GM23248 (cell line): ENCODE measurements around the gene OLFM1. TPM values are rescaled to one million over a fixed set of nuclear protein-coding genes. Genes with fewer than 3 reads are reported as not detected.

Experiments
- DNase-seq: peaks from one replicate; pipeline ENCODE4 v3.0.0-alpha.2; 2015
- H2AFZ ChIP-seq: fragments of 200-600 bp; sonication (generic); 2 replicates; pipeline ENCODE4 v1.6.1; 2016; ENCODE audit warnings: antibody characterized with exemption
- H3F3A ChIP-seq: fragments of 200-600 bp; sonication (generic); 2 replicates; pipeline ENCODE4 v1.6.1; 2016; ENCODE audit warnings: mild to moderate bottlenecking, antibody characterized with exemption, mixed run types; ENCODE audit not compliant: insufficient read depth
- H3K27ac ChIP-seq: fragments of 200-600 bp; sonication (generic); 2 replicates; pipeline ENCODE4 v1.5.1; 2016; ENCODE audit warnings: mild to moderate bottlenecking
- H3K27me3 ChIP-seq: fragments of 200-600 bp; sonication (generic); replicated peaks from 2 replicates; pipeline ENCODE4 v1.6.1; 2016; ENCODE audit warnings: mild to moderate bottlenecking; ENCODE audit not compliant: insufficient read depth
- H3K36me3 ChIP-seq: fragments of 200-600 bp; sonication (generic); 2 replicates; pipeline ENCODE4 v1.6.1; 2016; ENCODE audit warnings: low read depth, mild to moderate bottlenecking
- H3K4me1 ChIP-seq: fragments of 200-600 bp; sonication (generic); 2 replicates; pipeline ENCODE4 v1.6.1; 2016; ENCODE audit warnings: mild to moderate bottlenecking; ENCODE audit not compliant: insufficient read depth
- H3K4me2 ChIP-seq: fragments of 200-600 bp; sonication (generic); one replicate; pipeline ENCODE4 v1.6.1; 2016; ENCODE audit warnings: mild to moderate bottlenecking; ENCODE audit not compliant: unreplicated experiment
- H3K4me3 ChIP-seq: fragments of 200-600 bp; sonication (generic); 2 replicates; pipeline ENCODE4 v1.5.1; 2016; ENCODE audit warnings: mild to moderate bottlenecking
- H3K79me2 ChIP-seq: fragments of 200-600 bp; sonication (generic); 2 replicates; pipeline ENCODE4 v1.6.1; 2016; ENCODE audit warnings: mild to moderate bottlenecking; ENCODE audit not compliant: insufficient read depth
- H3K9ac ChIP-seq: fragments of 200-600 bp; sonication (generic); 2 replicates; pipeline ENCODE4 v1.6.1; 2016; ENCODE audit warnings: mild to moderate bottlenecking
- H3K9me2 ChIP-seq: fragments of 200-600 bp; sonication (generic); 2 replicates; pipeline ENCODE4 v1.6.1; 2016; ENCODE audit warnings: mixed run types, mild to moderate bottlenecking, moderate library complexity; ENCODE audit not compliant: insufficient read depth
- H3K9me3 ChIP-seq: fragments of 200-600 bp; sonication (generic); one replicate; pipeline ENCODE4 v1.6.1; 2017; ENCODE audit warnings: low read depth
- H4K20me1 ChIP-seq: fragments of 200-600 bp; sonication (generic); 2 replicates; pipeline ENCODE4 v1.6.0; 2016; ENCODE audit not compliant: insufficient read depth
- EZH2 ChIP-seq: fragments of 200-600 bp; sonication (generic); IDR thresholded peaks from 2 replicates; pipeline ENCODE4 v1.6.1; 2018; ENCODE audit warnings: antibody characterized with exemption, mild to moderate bottlenecking; ENCODE audit not compliant: insufficient read depth, poor library complexity, severe bottlenecking
- EZH2phosphoT487 ChIP-seq: fragments of 200-600 bp; sonication (generic); IDR thresholded peaks from 2 replicates; pipeline ENCODE4 v1.6.1; 2018; ENCODE audit warnings: antibody characterized with exemption, moderate library complexity, mild to moderate bottlenecking, low read depth; ENCODE audit not compliant: insufficient read depth
- WGBS, 2 experiments: methylation state at CpG; one replicate each; pipeline ENCODE4 v1.1.6; 2015 to 2017; ENCODE audit warnings: low lambda C conversion rate in 2 of 2, low coverage in 1 of 2; ENCODE audit errors: missing lambda C conversion rate in 2 of 2; 5-methylcytosine and 5-hydroxymethylcytosine counted together
- in situ Hi-C: fragments of 300-500 bp; cut with MboI; formaldehyde crosslinking; loops from 2 replicates; pipeline ENCODE4 v1.15.0; 2020
- polyA plus RNA-seq: library from polyadenylated mRNA; unstranded; fragments of >200 nt; fragmentation: Nextera tagmentation; extraction: Ambion mirVana; gene quantifications from 2 replicates; pipeline ENCODE4 v1.2.1, GENCODE V29; 2016
- total RNA-seq: library from RNA; depleted of rRNA; stranded (reverse); fragments of >200 nt; shearing (Covaris generic); gene quantifications from 2 replicates; pipeline ENCODE4 v1.2.3, GENCODE V29; 2014

OLFM1 gene
- total and polyA plus RNA-seq, 2 experiments from 2014 or later, result 17.0 to 31.4 TPM

DNA sequence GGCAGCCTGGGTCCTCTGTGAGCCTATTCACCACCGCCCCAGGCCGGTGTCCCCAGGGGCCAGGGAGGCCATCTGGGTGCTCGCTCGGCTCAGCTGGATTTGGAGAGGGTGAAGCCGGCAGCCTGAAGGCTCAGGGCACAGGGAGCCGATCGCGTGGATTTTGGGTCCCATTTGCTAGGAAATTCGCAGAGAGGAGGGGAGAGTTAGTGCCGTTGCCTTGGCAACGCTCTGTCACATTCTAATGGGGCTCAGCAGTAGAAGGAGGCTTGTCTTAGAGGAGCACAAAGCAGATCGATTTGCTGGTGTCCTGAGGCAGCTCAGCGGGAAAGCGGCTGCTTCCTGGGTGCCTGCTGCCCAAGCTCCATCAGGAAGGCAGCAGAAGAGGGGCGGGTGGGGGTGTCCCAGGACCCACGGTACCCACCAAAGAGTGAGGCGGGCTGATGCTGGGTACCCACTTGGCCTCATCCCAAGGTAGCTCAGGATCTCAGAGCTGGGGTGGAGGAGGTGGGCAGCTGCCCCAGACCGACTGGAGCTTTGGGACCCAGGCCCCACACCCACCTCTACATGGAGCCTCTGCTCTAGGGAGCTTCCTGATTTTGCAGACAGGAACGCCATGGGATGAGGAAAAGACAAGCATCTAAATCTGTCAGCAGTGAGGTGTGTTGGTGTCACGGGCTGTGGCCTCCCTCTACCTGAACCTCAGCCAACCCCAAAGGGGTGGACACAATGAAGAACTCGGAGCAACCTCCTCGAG lies 17.1 kb upstream of the OLFM1 start:
- Histone ChIP-seq H3K36me3 (no peaks in the 10 kb centered on the region), H3K4me3 (no peak overlapping the region), H3K9me2 (no peaks in the 10 kb centered on the region), H3K9me3 (no peaks in the 10 kb centered on the region), H3K27ac (no peak overlapping the region), H3K4me1 (no peaks in the 10 kb centered on the region), H3K9ac (no peak overlapping the region), H3K27me3 (peaks cover 10% of the 10 kb centered on the region), H3K4me2 (no peak overlapping the region), H4K20me1 (no peaks in the 10 kb centered on the region), H3K79me2 (no peaks in the 10 kb centered on the region), H2AFZ (no peak overlapping the region), H3F3A (no peaks in the 10 kb centered on the region)
- in situ Hi-C loops, result no loop called here
- TF ChIP-seq EZH2phosphoT487, result no peak
- TF ChIP-seq EZH2, result no peak
- 27 to 28% methylated on average over 22 of the region's 22 CpGs for WGBS, 2 experiments
- no peak for DNase-seq

DNA sequence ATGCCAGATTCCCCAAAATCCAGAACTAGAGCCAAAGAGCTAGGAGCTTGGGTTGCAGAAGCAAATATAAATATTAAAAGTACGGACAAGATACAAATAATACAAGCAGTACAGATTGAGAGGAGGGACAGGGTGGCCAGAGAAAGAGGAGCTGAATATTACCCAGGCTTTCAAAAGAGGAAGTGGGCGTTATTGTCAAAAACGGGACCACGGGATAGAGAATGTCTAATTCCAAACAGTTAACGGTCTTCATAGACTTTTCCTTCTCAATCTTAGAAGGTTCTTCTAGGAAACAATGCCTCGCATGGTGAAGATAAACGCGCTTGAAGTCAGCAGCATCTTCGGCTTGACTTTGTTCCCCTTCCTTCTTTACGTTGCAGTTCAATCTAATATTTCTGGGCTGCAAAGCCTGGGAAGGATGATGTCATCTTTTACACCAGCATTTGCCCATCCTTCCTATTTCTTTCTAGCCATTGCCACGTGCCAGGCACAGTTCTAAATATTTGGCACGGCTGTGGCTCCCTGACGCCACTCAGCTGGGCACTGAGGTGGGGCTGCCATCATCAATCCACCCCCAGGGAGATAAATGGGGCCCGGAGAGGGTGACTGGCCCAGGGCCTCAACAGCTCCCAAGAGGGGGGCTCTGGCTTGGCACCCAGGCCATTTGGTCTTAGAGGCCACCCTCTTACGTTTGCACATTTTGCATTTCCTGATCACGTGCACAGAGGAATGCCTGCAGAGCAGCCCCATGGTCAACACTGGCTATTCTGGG lies 16.3 kb upstream of the OLFM1 start:
- in situ Hi-C loops, result no loop called here

DNA sequence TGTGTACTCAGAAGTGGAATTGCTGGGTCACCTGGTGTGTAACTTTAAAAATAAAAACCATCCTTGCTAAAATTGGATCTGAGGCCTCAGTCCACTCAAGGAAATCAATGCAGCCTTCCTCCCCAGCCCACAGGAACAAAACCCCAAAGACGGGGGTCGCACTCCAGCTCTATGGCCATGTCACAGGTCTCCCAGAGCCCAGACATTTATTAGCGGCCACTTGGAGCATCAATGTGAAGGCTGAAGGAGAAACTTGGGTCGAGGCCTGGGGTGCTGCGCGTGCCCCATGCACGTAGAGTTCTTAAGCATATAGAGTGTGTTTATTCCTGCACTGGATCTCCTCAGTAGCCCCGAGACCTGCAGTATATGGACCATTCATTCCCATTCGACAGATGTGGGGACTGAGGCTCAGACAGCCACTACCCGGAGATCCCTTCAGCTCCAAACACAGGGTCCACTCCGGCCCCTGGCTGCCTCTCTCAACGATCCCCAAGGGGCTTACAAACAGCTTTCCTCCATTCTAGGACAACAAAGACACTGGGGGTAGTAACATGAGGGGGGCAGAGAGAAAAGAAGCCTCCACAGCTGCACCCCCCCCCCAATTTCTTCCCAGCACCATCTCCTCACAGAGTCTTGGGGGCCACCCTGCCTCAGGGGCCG lies 14.3 kb upstream of the OLFM1 start:
- no peak overlapping the region for H2AFZ ChIP-seq
- H3K36me3 ChIP-seq, result no peaks in the 10 kb centered on the region
- no peaks in the 10 kb centered on the region for H3K4me1 ChIP-seq
- DNase-seq, result no peak
- H3F3A ChIP-seq, result no peaks in the 10 kb centered on the region
- H3K4me2 ChIP-seq, result no peak overlapping the region
- WGBS, 2 experiments, result 73 to 75% methylated on average over 13 of the region's 13 CpGs
- no peaks in the 10 kb centered on the region for H3K79me2 ChIP-seq
- no peak for TF ChIP-seq EZH2phosphoT487
- TF ChIP-seq EZH2, result no peak
- no peaks in the 10 kb centered on the region for H4K20me1 ChIP-seq
- no peaks in the 10 kb centered on the region for H3K9me2 ChIP-seq
- in situ Hi-C loops, result no loop called here
- no peak overlapping the region for H3K27ac ChIP-seq
- no peak overlapping the region for H3K4me3 ChIP-seq
- peaks cover 4% of the 10 kb centered on the region for H3K27me3 ChIP-seq
- H3K9ac ChIP-seq, result no peak overlapping the region
- H3K9me3 ChIP-seq, result no peaks in the 10 kb centered on the region

More for the DNA sequence above, 16.3 kb upstream of the OLFM1 start:
- no peak overlapping the region for H3K4me2 ChIP-seq
- no peaks in the 10 kb centered on the region for H3K36me3 ChIP-seq
- H3K4me3 ChIP-seq, result no peak overlapping the region
- no peaks in the 10 kb centered on the region for H3K4me1 ChIP-seq
- H3K27ac ChIP-seq, result no peak overlapping the region
- H3K9ac ChIP-seq, result no peak overlapping the region
- no peak for DNase-seq
- H3F3A ChIP-seq, result no peaks in the 10 kb centered on the region
- no peaks in the 10 kb centered on the region for H3K9me3 ChIP-seq
- no peaks in the 10 kb centered on the region for H4K20me1 ChIP-seq
- 57 to 58% methylated on average over 16 of the region's 16 CpGs for WGBS, 2 experiments
- H3K9me2 ChIP-seq, result no peaks in the 10 kb centered on the region
- H3K27me3 ChIP-seq, result peaks cover 10% of the 10 kb centered on the region
- H3K79me2 ChIP-seq, result no peaks in the 10 kb centered on the region
- H2AFZ ChIP-seq, result no peak overlapping the region
- no peak for TF ChIP-seq EZH2
- TF ChIP-seq EZH2phosphoT487, result no peak

DNA sequence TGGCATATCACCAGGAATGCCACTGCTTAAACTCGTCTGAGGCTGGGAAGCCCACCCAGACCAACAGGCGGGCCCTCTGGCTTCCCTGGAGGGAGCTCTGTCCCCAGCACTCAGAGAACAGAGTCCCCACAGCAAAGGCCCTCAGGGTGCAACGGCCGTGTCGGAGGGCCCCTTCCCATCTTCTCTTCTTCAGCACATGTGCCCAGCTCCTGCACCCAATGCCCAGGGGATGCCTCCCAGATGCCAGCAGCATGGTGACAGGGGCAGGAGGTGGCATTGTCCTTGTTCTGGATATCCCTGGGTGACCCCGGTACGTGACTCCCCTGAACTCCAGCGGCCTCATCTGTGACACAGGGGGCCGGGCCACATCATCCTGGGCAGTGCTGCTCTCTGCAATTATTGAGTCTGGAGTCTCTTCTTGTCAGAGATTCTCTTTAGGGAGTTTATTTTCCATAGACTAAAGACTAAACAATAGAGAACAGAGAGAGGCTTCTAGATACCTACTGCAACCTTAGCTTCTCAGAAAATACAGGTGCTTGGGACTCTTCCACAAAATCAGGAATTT lies 13.6 kb upstream of the OLFM1 start:
- no peak for DNase-seq
- Histone ChIP-seq H3K79me2 (no peaks in the 10 kb centered on the region), H3K4me2 (no peak overlapping the region), H3K36me3 (no peaks in the 10 kb centered on the region), H3F3A (no peaks in the 10 kb centered on the region), H4K20me1 (no peaks in the 10 kb centered on the region), H3K27ac (no peak overlapping the region), H3K27me3 (no peaks in the 10 kb centered on the region), H3K9me2 (no peaks in the 10 kb centered on the region), H3K4me1 (no peaks in the 10 kb centered on the region), H2AFZ (no peak overlapping the region), H3K9ac (no peak overlapping the region), H3K4me3 (no peak overlapping the region), H3K9me3 (no peaks in the 10 kb centered on the region)
- in situ Hi-C loops, result no loop called here
- 67 to 73% methylated on average over 8 to 9 of the region's 9 CpGs for WGBS, 2 experiments
- TF ChIP-seq EZH2 (no peak), EZH2phosphoT487 (no peak)
